WTC11 (cell line): ENCODE measurements around the gene GJE1. TPM values are rescaled to one million over a fixed set of nuclear protein-coding genes. Genes with fewer than 3 reads are reported as not detected.
"Not testable (repeated sequence)": the region's sequence is repeated elsewhere in the genome, so short reads cannot be mapped to it uniquely, and the experiment has no call there.

Experiments used
- ATAC-seq: fragments of 200-7000 bp; cut with Tn5 transposase; 2 replicates; pipeline ENCODE4 v1.10.0; 2021; ENCODE audit warnings: mild to moderate bottlenecking, moderate library complexity
- CTCF ChIA-PET: fragments of 300-600 bp; sonication (Branson Sonifier 250); formaldehyde crosslinking; loops from one replicate; lab custom pipeline; 2021; ENCODE audit warnings: antibody characterized with exemption; lab: Charles Lee
- POLR2A ChIA-PET: fragments of 350-600 bp; sonication (Branson Sonifier 250); formaldehyde crosslinking; loops from one replicate; lab custom pipeline; 2021; ENCODE audit warnings: antibody characterized with exemption; lab: Charles Lee
- DNase-seq: peaks from one replicate; pipeline ENCODE4 v3.0.0; 2021; ENCODE audit warnings: low spot score
- H3K27ac Mint-ChIP-seq: 2 replicates; pipeline ENCODE4 v1.8.0; 2021; ENCODE audit warnings: mixed read lengths
- H3K27me3 Mint-ChIP-seq: 2 replicates; pipeline ENCODE4 v1.8.0; 2021; ENCODE audit warnings: low read depth, mild to moderate bottlenecking, moderate library complexity, mixed read lengths
- H3K36me3 Mint-ChIP-seq: 2 replicates; pipeline ENCODE4 v1.8.0; 2021; ENCODE audit warnings: mixed read lengths
- H3K4me1 Mint-ChIP-seq: 2 replicates; pipeline ENCODE4 v1.8.0; 2022; ENCODE audit warnings: mixed read lengths
- H3K4me3 Mint-ChIP-seq: 2 replicates; pipeline ENCODE4 v1.8.0; 2021; ENCODE audit warnings: mild to moderate bottlenecking, moderate library complexity, mixed read lengths
- H3K9me3 Mint-ChIP-seq: 2 replicates; pipeline ENCODE4 v1.8.0; 2021; ENCODE audit warnings: mixed read lengths
- CREB1 ChIP-seq: sonication (generic); formaldehyde crosslinking; IDR thresholded peaks from 2 replicates; pipeline ENCODE4 v1.8.0; 2023; ENCODE audit warnings: mild to moderate bottlenecking, missing genetic modification reagents
- HMGA2 ChIP-seq: fragments of 250-450 bp; sonication (Bioruptor Pico); IDR thresholded peaks from 2 replicates; pipeline ENCODE4 v1.4.0; 2021; ENCODE audit warnings: mild to moderate bottlenecking, moderate library complexity
- JUN ChIP-seq: sonication (generic); formaldehyde crosslinking; IDR thresholded peaks from 2 replicates; pipeline ENCODE4 v1.8.0; 2023; ENCODE audit warnings: mild to moderate bottlenecking, missing genetic modification reagents
- PREB ChIP-seq: sonication (generic); formaldehyde crosslinking; IDR thresholded peaks from 2 replicates; pipeline ENCODE4 v1.8.1; 2022; ENCODE audit warnings: mild to moderate bottlenecking, missing genetic modification reagents, moderate library complexity, borderline replicate concordance
- SMAD3 ChIP-seq: sonication (generic); formaldehyde crosslinking; IDR thresholded peaks from 2 replicates; pipeline ENCODE4 v1.8.0; 2022; ENCODE audit warnings: missing genetic modification reagents, mild to moderate bottlenecking, borderline replicate concordance
- SMAD4 ChIP-seq: sonication (generic); formaldehyde crosslinking; IDR thresholded peaks from 2 replicates; pipeline ENCODE4 v1.8.0; 2022; ENCODE audit warnings: mild to moderate bottlenecking, missing genetic modification reagents
- SOX15 ChIP-seq: fragments of 250-450 bp; sonication (Bioruptor Pico); IDR thresholded peaks from 2 replicates; pipeline ENCODE4 v1.9.0; 2021; ENCODE audit warnings: mild to moderate bottlenecking
- USF2 ChIP-seq: sonication (generic); formaldehyde crosslinking; IDR thresholded peaks from 2 replicates; pipeline ENCODE4 v1.8.1; 2023; ENCODE audit warnings: mild to moderate bottlenecking, missing genetic modification reagents, moderate library complexity
- ZBTB43 ChIP-seq: sonication (generic); formaldehyde crosslinking; IDR thresholded peaks from 2 replicates; pipeline ENCODE4 v1.8.1; 2023; ENCODE audit warnings: mild to moderate bottlenecking, missing genetic modification reagents
- ZNF263 ChIP-seq: sonication (generic); formaldehyde crosslinking; IDR thresholded peaks from 2 replicates; pipeline ENCODE4 v1.8.1; 2022; ENCODE audit warnings: low read depth, mild to moderate bottlenecking, moderate library complexity, missing genetic modification reagents
- ZNF317 ChIP-seq: sonication (generic); formaldehyde crosslinking; IDR thresholded peaks from 2 replicates; pipeline ENCODE4 v1.8.1; 2023; ENCODE audit warnings: low read depth, mild to moderate bottlenecking, moderate library complexity, missing genetic modification reagents, borderline replicate concordance
- ZNF396 ChIP-seq: fragments of 250-450 bp; sonication (Bioruptor Pico); IDR thresholded peaks from 2 replicates; pipeline ENCODE4 v1.8.0; 2021; ENCODE audit warnings: mild to moderate bottlenecking, moderate library complexity, borderline replicate concordance
- total RNA-seq: library from RNA; stranded (reverse); gene quantifications from 3 replicates; pipeline ENCODE4 v1.2.3, GENCODE V29; 2021
- TF ChIP-seq, protein P1 (sequence below): sonication (generic); formaldehyde crosslinking; IDR thresholded peaks from 2 replicates; pipeline ENCODE4 v1.8.1; 2022; ENCODE audit warnings: missing genetic modification reagents, borderline replicate concordance
- TF ChIP-seq, protein P2 (sequence below): sonication (generic); formaldehyde crosslinking; IDR thresholded peaks from 2 replicates; pipeline ENCODE4 v1.8.0; 2022; ENCODE audit warnings: mild to moderate bottlenecking, missing genetic modification reagents
- TF ChIP-seq, protein P3 (sequence below): fragments of 250-450 bp; sonication (Bioruptor Pico); IDR thresholded peaks from 2 replicates; pipeline ENCODE4 v1.9.0; 2021; ENCODE audit warnings: mild to moderate bottlenecking
- TF ChIP-seq, protein P4 (sequence below): sonication (generic); formaldehyde crosslinking; IDR thresholded peaks from 2 replicates; pipeline ENCODE4 v1.8.1; 2022; ENCODE audit warnings: low read depth, mild to moderate bottlenecking, moderate library complexity, missing genetic modification reagents, borderline replicate concordance
- TF ChIP-seq, protein P5 (sequence below): fragments of 200-600 bp; IDR thresholded peaks from 2 replicates; pipeline ENCODE4 v1.8.0; 2022; ENCODE audit warnings: antibody characterized with exemption

The GJE1 gene
- total RNA-seq, 1 experiment from 2014 or later = not detected

- Mint-ChIP-seq H3K36me3 (no peaks in the 10 kb centered on the region), H3K9me3 (no peaks in the 10 kb centered on the region), H3K4me1 (peaks cover 2% of the 10 kb centered on the region; the same call in 1 of the 2 replicates), H3K4me3 (no peak overlapping the region), H3K27me3 (peaks cover 2% of the 10 kb centered on the region; the same call in 1 of the 2 replicates), H3K27ac (no peak overlapping the region)
- ATAC-seq = peak; percentile 63
- POLR2A ChIA-PET = no interaction called here
- no peak for DNase-seq
- CTCF ChIA-PET = no interaction called here
- no peak for TF ChIP-seq ZNF396 (CRISPR knock-in tag)
- TF ChIP-seq, protein P1, sequence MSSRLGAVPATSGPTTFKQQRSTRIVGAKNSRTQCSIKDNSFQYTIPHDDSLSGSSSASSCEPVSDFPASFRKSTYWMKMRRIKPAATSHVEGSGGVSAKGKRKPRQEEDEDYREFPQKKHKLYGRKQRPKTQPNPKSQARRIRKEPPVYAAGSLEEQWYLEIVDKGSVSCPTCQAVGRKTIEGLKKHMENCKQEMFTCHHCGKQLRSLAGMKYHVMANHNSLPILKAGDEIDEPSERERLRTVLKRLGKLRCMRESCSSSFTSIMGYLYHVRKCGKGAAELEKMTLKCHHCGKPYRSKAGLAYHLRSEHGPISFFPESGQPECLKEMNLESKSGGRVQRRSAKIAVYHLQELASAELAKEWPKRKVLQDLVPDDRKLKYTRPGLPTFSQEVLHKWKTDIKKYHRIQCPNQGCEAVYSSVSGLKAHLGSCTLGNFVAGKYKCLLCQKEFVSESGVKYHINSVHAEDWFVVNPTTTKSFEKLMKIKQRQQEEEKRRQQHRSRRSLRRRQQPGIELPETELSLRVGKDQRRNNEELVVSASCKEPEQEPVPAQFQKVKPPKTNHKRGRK (CRISPR knock-in tag) = no peak
These were observed 6.2 kb downstream of the GJE1 start for GRCh38 chr6:142138876-142139275.

GRCh38 chr6:142141531-142141930, 8.8 kb downstream of the GJE1 start:
- H3K36me3 Mint-ChIP-seq, POLR2A ChIA-PET, H3K27me3 Mint-ChIP-seq, H3K27ac Mint-ChIP-seq, H3K4me1 Mint-ChIP-seq, H3K9me3 Mint-ChIP-seq, ATAC-seq, H3K4me3 Mint-ChIP-seq, DNase-seq, CTCF ChIA-PET: not testable (repeated sequence)

DNA sequence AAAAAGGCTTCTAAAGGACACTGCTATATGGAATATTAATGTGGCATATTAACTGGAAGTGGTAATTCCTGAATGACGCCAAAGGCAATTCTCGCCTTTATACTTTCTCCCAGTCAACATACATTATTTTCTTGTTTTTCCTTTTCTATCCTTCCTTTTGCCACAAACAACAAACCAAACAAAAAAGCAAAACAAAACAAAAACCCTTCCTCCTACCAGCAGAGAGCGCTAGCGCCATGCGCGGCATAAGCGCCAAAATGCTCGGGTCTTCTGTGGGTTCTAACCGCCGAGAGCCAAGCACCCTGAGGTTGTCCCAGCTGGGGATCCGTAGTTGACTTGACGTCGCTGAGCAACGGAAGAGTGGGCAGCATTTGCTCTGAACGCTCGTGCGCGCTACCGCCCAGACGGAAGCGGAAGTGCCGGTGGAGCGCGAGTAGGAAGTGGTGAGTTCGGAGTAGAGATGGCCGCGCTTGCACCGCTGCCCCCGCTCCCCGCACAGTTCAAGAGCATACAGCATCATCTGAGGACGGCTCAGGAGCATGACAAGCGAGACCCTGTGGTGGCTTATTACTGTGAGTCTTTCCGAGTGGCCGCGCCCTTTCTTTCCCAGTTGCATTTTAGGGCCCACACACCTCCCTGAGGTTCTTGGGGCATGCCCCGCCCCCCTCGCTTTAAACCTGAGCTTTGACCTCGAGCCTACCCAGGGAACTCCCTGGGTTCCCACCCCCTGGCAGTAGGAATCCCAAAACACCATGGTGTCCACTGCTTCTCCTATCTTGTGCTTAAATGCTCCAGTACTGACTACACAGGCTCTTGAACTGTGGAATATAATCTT, 14.3 kb downstream of the GJE1 start, which contains the start of the genes NMBR and VTA1:
NMBR (minus strand) TSS at position 295 of the 835 bp plus-strand sequence. CDS start 58,464 bp downstream, outside the sequence.
VTA1 (plus strand) TSS at position 436 of the 835 bp plus-strand sequence; CDS start at position 461, 25 bp downstream.
- H3K27ac Mint-ChIP-seq = peak within 1 kb of the TSS; percentile 61
- H3K36me3 Mint-ChIP-seq = 0 out of 2 replicates have a peak, but pooled peaks cover 4% of the 10 kb centered on the region
- peaks cover 37% of the 10 kb centered on the region for H3K4me1 Mint-ChIP-seq
- no peaks in the 10 kb centered on the region for H3K9me3 Mint-ChIP-seq
- H3K4me3 Mint-ChIP-seq = peak within 1 kb of the TSS; percentile 95
- peak; percentile 97 for ATAC-seq
- CTCF ChIA-PET = interaction anchor here (0.9 to 2.5 kb wide), 6 partner anchors 9 to 327 kb away, joined by 3 to 34 read pairs (median 6); partner anchors contain the start of gene ADGRG6
- no peaks in the 10 kb centered on the region for H3K27me3 Mint-ChIP-seq
- DNase-seq = peak; percentile 92
- POLR2A ChIA-PET = interaction anchor here (1.0 kb wide), 1 partner anchor 17 kb away, joined by 3 read pairs; no protein-coding TSS in a partner anchor
- TF ChIP-seq SMAD4 (CRISPR knock-in tag) (no peak), JUN (CRISPR knock-in tag) (0 out of 2 replicates have a peak, but pooled peaks have one; percentile 28), CREB1 (CRISPR knock-in tag) (peak; percentile 22; the same call in 1 of the 2 replicates), SMAD3 (CRISPR knock-in tag) (peak; percentile 57; the same call in 1 of the 2 replicates), ZNF317 (CRISPR knock-in tag) (no peak), HMGA2 (no peak), SOX15 (no peak), ZBTB43 (CRISPR knock-in tag) (no peak), USF2 (CRISPR knock-in tag) (no peak), ZNF263 (no peak), PREB (CRISPR knock-in tag) (no peak)
- TF ChIP-seq, protein P2, sequence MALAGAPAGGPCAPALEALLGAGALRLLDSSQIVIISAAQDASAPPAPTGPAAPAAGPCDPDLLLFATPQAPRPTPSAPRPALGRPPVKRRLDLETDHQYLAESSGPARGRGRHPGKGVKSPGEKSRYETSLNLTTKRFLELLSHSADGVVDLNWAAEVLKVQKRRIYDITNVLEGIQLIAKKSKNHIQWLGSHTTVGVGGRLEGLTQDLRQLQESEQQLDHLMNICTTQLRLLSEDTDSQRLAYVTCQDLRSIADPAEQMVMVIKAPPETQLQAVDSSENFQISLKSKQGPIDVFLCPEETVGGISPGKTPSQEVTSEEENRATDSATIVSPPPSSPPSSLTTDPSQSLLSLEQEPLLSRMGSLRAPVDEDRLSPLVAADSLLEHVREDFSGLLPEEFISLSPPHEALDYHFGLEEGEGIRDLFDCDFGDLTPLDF = 0 out of 2 replicates have a peak, but pooled peaks have one; percentile 71
- TF ChIP-seq, protein P3, sequence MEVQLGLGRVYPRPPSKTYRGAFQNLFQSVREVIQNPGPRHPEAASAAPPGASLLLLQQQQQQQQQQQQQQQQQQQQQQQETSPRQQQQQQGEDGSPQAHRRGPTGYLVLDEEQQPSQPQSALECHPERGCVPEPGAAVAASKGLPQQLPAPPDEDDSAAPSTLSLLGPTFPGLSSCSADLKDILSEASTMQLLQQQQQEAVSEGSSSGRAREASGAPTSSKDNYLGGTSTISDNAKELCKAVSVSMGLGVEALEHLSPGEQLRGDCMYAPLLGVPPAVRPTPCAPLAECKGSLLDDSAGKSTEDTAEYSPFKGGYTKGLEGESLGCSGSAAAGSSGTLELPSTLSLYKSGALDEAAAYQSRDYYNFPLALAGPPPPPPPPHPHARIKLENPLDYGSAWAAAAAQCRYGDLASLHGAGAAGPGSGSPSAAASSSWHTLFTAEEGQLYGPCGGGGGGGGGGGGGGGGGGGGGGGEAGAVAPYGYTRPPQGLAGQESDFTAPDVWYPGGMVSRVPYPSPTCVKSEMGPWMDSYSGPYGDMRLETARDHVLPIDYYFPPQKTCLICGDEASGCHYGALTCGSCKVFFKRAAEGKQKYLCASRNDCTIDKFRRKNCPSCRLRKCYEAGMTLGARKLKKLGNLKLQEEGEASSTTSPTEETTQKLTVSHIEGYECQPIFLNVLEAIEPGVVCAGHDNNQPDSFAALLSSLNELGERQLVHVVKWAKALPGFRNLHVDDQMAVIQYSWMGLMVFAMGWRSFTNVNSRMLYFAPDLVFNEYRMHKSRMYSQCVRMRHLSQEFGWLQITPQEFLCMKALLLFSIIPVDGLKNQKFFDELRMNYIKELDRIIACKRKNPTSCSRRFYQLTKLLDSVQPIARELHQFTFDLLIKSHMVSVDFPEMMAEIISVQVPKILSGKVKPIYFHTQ = no peak
- TF ChIP-seq, protein P4, sequence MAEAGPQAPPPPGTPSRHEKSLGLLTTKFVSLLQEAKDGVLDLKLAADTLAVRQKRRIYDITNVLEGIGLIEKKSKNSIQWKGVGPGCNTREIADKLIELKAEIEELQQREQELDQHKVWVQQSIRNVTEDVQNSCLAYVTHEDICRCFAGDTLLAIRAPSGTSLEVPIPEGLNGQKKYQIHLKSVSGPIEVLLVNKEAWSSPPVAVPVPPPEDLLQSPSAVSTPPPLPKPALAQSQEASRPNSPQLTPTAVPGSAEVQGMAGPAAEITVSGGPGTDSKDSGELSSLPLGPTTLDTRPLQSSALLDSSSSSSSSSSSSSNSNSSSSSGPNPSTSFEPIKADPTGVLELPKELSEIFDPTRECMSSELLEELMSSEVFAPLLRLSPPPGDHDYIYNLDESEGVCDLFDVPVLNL = no peak
- TF ChIP-seq, protein P5, sequence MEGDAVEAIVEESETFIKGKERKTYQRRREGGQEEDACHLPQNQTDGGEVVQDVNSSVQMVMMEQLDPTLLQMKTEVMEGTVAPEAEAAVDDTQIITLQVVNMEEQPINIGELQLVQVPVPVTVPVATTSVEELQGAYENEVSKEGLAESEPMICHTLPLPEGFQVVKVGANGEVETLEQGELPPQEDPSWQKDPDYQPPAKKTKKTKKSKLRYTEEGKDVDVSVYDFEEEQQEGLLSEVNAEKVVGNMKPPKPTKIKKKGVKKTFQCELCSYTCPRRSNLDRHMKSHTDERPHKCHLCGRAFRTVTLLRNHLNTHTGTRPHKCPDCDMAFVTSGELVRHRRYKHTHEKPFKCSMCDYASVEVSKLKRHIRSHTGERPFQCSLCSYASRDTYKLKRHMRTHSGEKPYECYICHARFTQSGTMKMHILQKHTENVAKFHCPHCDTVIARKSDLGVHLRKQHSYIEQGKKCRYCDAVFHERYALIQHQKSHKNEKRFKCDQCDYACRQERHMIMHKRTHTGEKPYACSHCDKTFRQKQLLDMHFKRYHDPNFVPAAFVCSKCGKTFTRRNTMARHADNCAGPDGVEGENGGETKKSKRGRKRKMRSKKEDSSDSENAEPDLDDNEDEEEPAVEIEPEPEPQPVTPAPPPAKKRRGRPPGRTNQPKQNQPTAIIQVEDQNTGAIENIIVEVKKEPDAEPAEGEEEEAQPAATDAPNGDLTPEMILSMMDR = peak; percentile 58
